IMR-90 (cell line): ENCODE results near the gene GDF10. TPM values are rescaled to one million over a fixed set of nuclear protein-coding genes. Genes with fewer than 3 reads are reported as not detected.

Experiments used
- ATAC-seq: fragments of 200-7000 bp; cut with Tn5 transposase; 2 replicates; pipeline ENCODE4 v1.9.1; 2020; ENCODE audit warnings: low read depth, mild to moderate bottlenecking, moderate library complexity
- BruUV-seq: library from RNA; stranded (reverse); fragments of 400-500 nt; replicated peaks from 2 replicates; lab custom pipeline; 2021; lab: Mats Ljungman, UMichigan
- CTCF ChIA-PET: fragments of 300-600 bp; formaldehyde crosslinking; extraction: SDS; loops from one replicate; lab custom pipeline; 2021; ENCODE audit warnings: antibody characterized with exemption; lab: Yijun Ruan, JAX
- POLR2A ChIA-PET: fragments of 300-600 bp; sonication (Branson Sonifier 250); formaldehyde crosslinking; loops from one replicate; lab custom pipeline; 2022; ENCODE audit warnings: antibody characterized with exemption; ENCODE audit not compliant: unreplicated experiment; lab: Charles Lee
- DNase-seq: peaks from one replicate; pipeline ENCODE4 v3.0.0; 2013
- H2AFZ ChIP-seq: replicated peaks from 2 replicates; pipeline ENCODE3; 2013; ENCODE audit warnings: low read length, mild to moderate bottlenecking; ENCODE audit not compliant: poor library complexity
- H2AK5ac ChIP-seq: 2 replicates; pipeline ENCODE4 v1.6.1; 2013; ENCODE audit warnings: low read depth, low read length, inconsistent platforms
- H2AK9ac ChIP-seq: replicated peaks from 2 replicates; pipeline ENCODE3; 2013; ENCODE audit warnings: mild to moderate bottlenecking, low read depth, low read length, moderate library complexity; ENCODE audit not compliant: poor library complexity
- H2BK120ac ChIP-seq: 2 replicates; pipeline ENCODE4 v1.6.1; 2013; ENCODE audit warnings: low read depth, low read length, inconsistent platforms
- H2BK15ac ChIP-seq: 3 replicates; pipeline ENCODE4 v1.6.1; 2013; ENCODE audit warnings: low read depth, low read length, inconsistent platforms
- H2BK20ac ChIP-seq: 2 replicates; pipeline ENCODE4 v1.6.1; 2013; ENCODE audit warnings: low read depth, mild to moderate bottlenecking, inconsistent platforms, low read length, moderate library complexity
- H2BK5ac ChIP-seq: 2 replicates; pipeline ENCODE4 v1.6.1; 2013; ENCODE audit warnings: mild to moderate bottlenecking, low read depth, low read length, inconsistent platforms; ENCODE audit not compliant: poor library complexity, severe bottlenecking
- H3K14ac ChIP-seq: replicated peaks from 2 replicates; pipeline ENCODE4 v1.6.1; 2013; ENCODE audit warnings: low read depth, low read length, inconsistent platforms
- H3K18ac ChIP-seq: 2 replicates; pipeline ENCODE4 v1.6.1; 2013; ENCODE audit warnings: low read depth, low read length, control low read depth
- H3K23ac ChIP-seq: 2 replicates; pipeline ENCODE4 v1.6.1; 2013; ENCODE audit warnings: low read depth, low read length, inconsistent platforms
- H3K27ac ChIP-seq: 2 replicates; pipeline ENCODE4 v1.5.1; 2013; ENCODE audit warnings: mild to moderate bottlenecking, control low read depth, low read length; ENCODE audit not compliant: insufficient read depth
- H3K27me3 ChIP-seq: 2 replicates; pipeline ENCODE4 v1.6.1; 2013; ENCODE audit warnings: low read length; ENCODE audit not compliant: control insufficient read depth, insufficient read depth
- H3K36me3 ChIP-seq: 2 replicates; pipeline ENCODE4 v1.6.1; 2013; ENCODE audit warnings: low read length, mixed read lengths; ENCODE audit not compliant: control insufficient read depth, insufficient read depth
- H3K4ac ChIP-seq: 2 replicates; pipeline ENCODE4 v1.6.1; 2013; ENCODE audit warnings: low read depth, low read length, inconsistent platforms
- H3K4me1 ChIP-seq: 2 replicates; pipeline ENCODE4 v1.6.1; 2013; ENCODE audit warnings: low read length, mixed read lengths; ENCODE audit not compliant: control insufficient read depth, insufficient read depth
- H3K4me2 ChIP-seq: 2 replicates; pipeline ENCODE4 v1.6.1; 2013; ENCODE audit warnings: low read depth, mild to moderate bottlenecking, control low read depth, low read length, moderate library complexity
- H3K4me3 ChIP-seq: 2 replicates; pipeline ENCODE4 v1.5.1; 2013; ENCODE audit warnings: low read depth, mild to moderate bottlenecking, control low read depth, low read length, moderate library complexity; ENCODE audit not compliant: insufficient read depth
- H3K56ac ChIP-seq: 2 replicates; pipeline ENCODE4 v1.6.1; 2013; ENCODE audit warnings: low read length, inconsistent platforms; ENCODE audit not compliant: insufficient read depth; ENCODE audit errors: extremely low read depth
- H3K79me1 ChIP-seq, 2 experiments: 2 replicates each; pipeline ENCODE4 v1.6.1; 2013; ENCODE audit warnings: low read length in 2 of 2, inconsistent platforms in 1 of 2, low read depth in 1 of 2
- H3K9ac ChIP-seq: 2 replicates; pipeline ENCODE4 v1.6.1; 2013; ENCODE audit warnings: low read depth, low read length, control low read depth
- H3K9me1 ChIP-seq: 2 replicates; pipeline ENCODE4 v1.6.1; 2013; ENCODE audit warnings: low read length, inconsistent platforms; ENCODE audit not compliant: insufficient read depth
- H3K9me3 ChIP-seq: 2 replicates; pipeline ENCODE4 v1.6.1; 2013; ENCODE audit warnings: low read length; ENCODE audit not compliant: control insufficient read depth, insufficient read depth
- H4K20me1 ChIP-seq: 2 replicates; pipeline ENCODE4 v1.6.1; 2013; ENCODE audit warnings: low read length, inconsistent platforms; ENCODE audit not compliant: insufficient read depth
- H4K5ac ChIP-seq: 2 replicates; pipeline ENCODE4 v1.6.1; 2013; ENCODE audit warnings: mild to moderate bottlenecking, low read depth, low read length, control low read depth
- H4K8ac ChIP-seq, 2 experiments: 2 replicates each; pipeline ENCODE4 v1.6.1; 2013; ENCODE audit warnings: low read depth in 2 of 2, low read length in 2 of 2, control low read depth in 1 of 2, inconsistent platforms in 1 of 2
- H4K91ac ChIP-seq: 2 replicates; pipeline ENCODE4 v1.6.1; 2013; ENCODE audit warnings: low read depth, low read length, inconsistent platforms; ENCODE audit not compliant: insufficient read depth
- BHLHE40 ChIP-seq: fragments of 150-350 bp; IDR thresholded peaks from 2 replicates; pipeline ENCODE4 v1.6.1; 2016; ENCODE audit warnings: mild to moderate bottlenecking, low read depth, low read length
- CEBPB ChIP-seq: IDR thresholded peaks from 2 replicates; pipeline ENCODE4 v1.6.1; 2012; ENCODE audit warnings: low read depth, low read length, improper control_type of control experiment
- CHD1 ChIP-seq: IDR thresholded peaks from 2 replicates; pipeline ENCODE4 v1.6.1; 2012; ENCODE audit warnings: low read depth, low read length, improper control_type of control experiment
- CTCF ChIP-seq: conservative IDR thresholded peaks from 2 replicates; pipeline ENCODE4 v1.5.1; 2012; ENCODE audit warnings: mild to moderate bottlenecking, low read depth, low read length, improper control_type of control experiment
- ELK1 ChIP-seq: fragments of 150-350 bp; IDR thresholded peaks from 2 replicates; pipeline ENCODE4 v1.6.1; 2016; ENCODE audit warnings: low read depth, mild to moderate bottlenecking, low read length, moderate library complexity, borderline replicate concordance
- FOS ChIP-seq: fragments of 150-350 bp; IDR thresholded peaks from 2 replicates; pipeline ENCODE4 v1.6.1; 2016; ENCODE audit warnings: low read depth, low read length
- MAFK ChIP-seq: IDR thresholded peaks from 2 replicates; pipeline ENCODE4 v1.6.1; 2012; ENCODE audit warnings: low read depth, low read length, improper control_type of control experiment
- MAZ ChIP-seq: IDR thresholded peaks from 2 replicates; pipeline ENCODE4 v1.6.1; 2012; ENCODE audit warnings: low read depth, mild to moderate bottlenecking, low read length, improper control_type of control experiment, moderate library complexity, borderline replicate concordance
- MXI1 ChIP-seq: IDR thresholded peaks from 2 replicates; pipeline ENCODE4 v1.6.1; 2012; ENCODE audit warnings: low read depth, mild to moderate bottlenecking, low read length, moderate library complexity, borderline replicate concordance
- NFE2L2 ChIP-seq: fragments of 150-350 bp; IDR thresholded peaks from 2 replicates; pipeline ENCODE4 v1.6.1; 2016; ENCODE audit warnings: low read depth, mild to moderate bottlenecking, low read length
- POLR2A ChIP-seq: IDR thresholded peaks from 2 replicates; pipeline ENCODE4 v1.6.1; 2012; ENCODE audit warnings: mild to moderate bottlenecking, low read depth, low read length
- RAD21 ChIP-seq: IDR thresholded peaks from 2 replicates; pipeline ENCODE4 v1.6.1; 2012; ENCODE audit warnings: low read length, improper control_type of control experiment
- RCOR1 ChIP-seq: IDR thresholded peaks from 2 replicates; pipeline ENCODE4 v1.6.1; 2012; ENCODE audit warnings: mild to moderate bottlenecking, low read length, improper control_type of control experiment; ENCODE audit not compliant: insufficient replicate concordance
- RFX5 ChIP-seq: IDR thresholded peaks from 2 replicates; pipeline ENCODE4 v1.8.0; 2012; ENCODE audit warnings: low read depth, mild to moderate bottlenecking, low read length, moderate library complexity
- SMC3 ChIP-seq: fragments of 150-350 bp; IDR thresholded peaks from 2 replicates; pipeline ENCODE4 v1.6.1; 2016; ENCODE audit warnings: low read depth, mild to moderate bottlenecking, antibody characterized with exemption, low read length, moderate library complexity
- USF2 ChIP-seq: fragments of 150-350 bp; IDR thresholded peaks from 2 replicates; pipeline ENCODE4 v1.6.1; 2017; ENCODE audit warnings: mild to moderate bottlenecking, antibody characterized with exemption, low read length, low read depth
- WGBS, 2 experiments: methylation state at CpG; one replicate each; pipeline versions ENCODE4 v1.1.5 to v1.1.7; 2013; ENCODE audit warnings: missing lambda C conversion rate in 2 of 2; ENCODE audit not compliant: insufficient read length in 1 of 2; ENCODE audit errors: extremely low coverage in 2 of 2; 5-methylcytosine and 5-hydroxymethylcytosine counted together
- dilution Hi-C: fragments of 300-500 bp; cut with HindIII; formaldehyde crosslinking; loops from one replicate; pipeline ENCODE4 v1.14.3; 2018; ENCODE audit warnings: low sequenced_read_pairs; ENCODE audit not compliant: unreplicated experiment
- in situ Hi-C: fragments of 300-500 bp; cut with MboI; formaldehyde crosslinking; loops from 3 replicates; pipeline ENCODE4 v1.14.3; 2019; ENCODE audit warnings: low sequenced_read_pairs, inconsistent platforms, mixed read lengths
- intact Hi-C: fragments of 100-400 bp; cut with micrococcal nuclease; formaldehyde crosslinking; loops from 2 replicates; pipeline ENCODE4 v1.10.0; 2022
- polyA plus RNA-seq, 3 experiments: library from polyadenylated mRNA; depleted of rRNA; stranded (reverse); fragments of >200 nt; gene quantifications; 2 replicates each; pipeline ENCODE4 v1.2.3, GENCODE V29; 2012; ENCODE audit warnings: low replicate concordance in 1 of 3
- total RNA-seq: library from RNA; depleted of rRNA; stranded (reverse); fragments of >200 nt; gene quantifications from 2 replicates; pipeline ENCODE4 v1.2.3, GENCODE V29; 2012

GDF10 gene
- total and polyA plus RNA-seq, 2 of the 4 experiments (the other 2 are of a cell fraction): 0.34 TPM; not detected in 1

GRCh38 chr10:47362199-47362598, 62.2 kb downstream of the GDF10 start:
- WGBS, 2 experiments: 60% methylated on average over 1 of the region's 3 CpGs; no CpG with 5 or more reads in 1 of the 2 experiments
- Histone ChIP-seq H3K4me2 (no peak overlapping the region), H3K36me3 (no peaks in the 10 kb centered on the region), H4K20me1 (no peaks in the 10 kb centered on the region), H3K14ac (no peak overlapping the region), H2BK20ac (no peak overlapping the region), H3K4me1 (no peaks in the 10 kb centered on the region), H4K8ac (no peak overlapping the region), H3K9ac (no peak overlapping the region), H3K79me1 (no peaks in the 10 kb centered on the region), H3K56ac (no peak overlapping the region), H3K4me3 (no peak overlapping the region), H3K27ac (no peak overlapping the region), H2AFZ (no peak overlapping the region), H3K27me3 (peaks cover 42% of the 10 kb centered on the region), H2BK120ac (no peak overlapping the region), H2BK5ac (no peak overlapping the region), H4K91ac (no peak overlapping the region), H3K9me1 (no peaks in the 10 kb centered on the region; the same call in 1 of the 2 replicates), H3K9me3 (no peaks in the 10 kb centered on the region), H4K5ac (no peak overlapping the region), H2AK9ac (no peak overlapping the region), H3K18ac (no peak overlapping the region), H2AK5ac (no peak overlapping the region), H3K23ac (no peak overlapping the region), H2BK15ac (no peak overlapping the region), H3K4ac (no peak overlapping the region)
- dilution Hi-C loops (no loop called here), in situ Hi-C loops (no loop called here), intact Hi-C loops (no loop called here)
- TF ChIP-seq CHD1 (no peak), MXI1 (no peak), NFE2L2 (no peak), USF2 (no peak), RAD21 (no peak), CEBPB (no peak), ELK1 (no peak), BHLHE40 (no peak), CTCF (no peak), RFX5 (no peak), FOS (no peak), SMC3 (no peak), MAZ (no peak), MAFK (no peak), RCOR1 (no peak), POLR2A (no peak)
- no TSS peak for BruUV-seq
- POLR2A ChIA-PET: no interaction called here
- CTCF ChIA-PET: interaction anchor here (0.5 to 1.2 kb wide), 2 partner anchors 9 to 13 kb away, joined by 3 read pairs; no protein-coding TSS in a partner anchor
- ATAC-seq (no peak), DNase-seq (no peak)
